Mesenchymal stem cell (in vitro differentiated cells and primary cell): ENCODE measurements around the gene TAGLN3.
A peak's percentile ranks its signal among the peaks of the same experiment; 100 is the strongest.

ENCODE experiments used
- DNase-seq: peaks from one replicate; pipeline ENCODE4 v3.0.0-alpha.2; 2013
- H2AFZ ChIP-seq: one replicate; pipeline ENCODE4 v1.6.1; 2013; ENCODE audit warnings: low read depth, mild to moderate bottlenecking, control low read depth, inconsistent platforms, low read length, moderate library complexity
- H2AK5ac ChIP-seq: 2 replicates; pipeline ENCODE4 v1.6.1; 2013; ENCODE audit warnings: low read length, moderate library complexity, mild to moderate bottlenecking, inconsistent platforms; ENCODE audit not compliant: severe bottlenecking
- H2BK120ac ChIP-seq: one replicate; pipeline ENCODE4 v1.6.1; 2013; ENCODE audit warnings: low read depth, mild to moderate bottlenecking, inconsistent platforms, low read length, moderate library complexity
- H2BK12ac ChIP-seq, 2 experiments: one replicate each; pipeline ENCODE4 v1.6.1; 2013; ENCODE audit warnings: inconsistent platforms in 2 of 2, low read length in 2 of 2, mild to moderate bottlenecking in 2 of 2, moderate library complexity in 2 of 2, control low read depth in 1 of 2
- H2BK15ac ChIP-seq: one replicate; pipeline ENCODE4 v1.6.1; 2013; ENCODE audit warnings: mild to moderate bottlenecking, low read depth, inconsistent platforms; ENCODE audit not compliant: poor library complexity, severe bottlenecking
- H2BK5ac ChIP-seq: 2 replicates; pipeline ENCODE4 v1.6.1; 2013; ENCODE audit warnings: low read depth, mild to moderate bottlenecking, low read length, control low read depth, inconsistent platforms; ENCODE audit not compliant: poor library complexity, severe bottlenecking
- H3K14ac ChIP-seq, 2 experiments: one replicate each; pipeline ENCODE4 v1.6.1; 2013; ENCODE audit warnings: inconsistent platforms in 2 of 2, low read length in 2 of 2, control low read depth in 1 of 2, mild to moderate bottlenecking in 1 of 2, moderate library complexity in 1 of 2
- H3K18ac ChIP-seq, 2 experiments: one replicate each; pipeline ENCODE4 v1.6.1; 2013; ENCODE audit warnings: inconsistent platforms in 2 of 2, low read length in 2 of 2, control low read depth in 1 of 2, low read depth in 1 of 2, mild to moderate bottlenecking in 1 of 2
- H3K23ac ChIP-seq, 2 experiments: one replicate each; pipeline ENCODE4 v1.6.1; 2013; ENCODE audit warnings: inconsistent platforms in 2 of 2, low read length in 2 of 2, mild to moderate bottlenecking in 2 of 2, moderate library complexity in 2 of 2, control low read depth in 1 of 2
- H3K27ac ChIP-seq: 2 replicates; pipeline ENCODE4 v1.5.1; 2013; ENCODE audit warnings: mild to moderate bottlenecking, moderate library complexity, low read length, control low read depth, inconsistent platforms; ENCODE audit not compliant: poor library complexity, severe bottlenecking
- H3K27me3 ChIP-seq, 2 experiments: 2 replicates each; pipeline versions ENCODE4 v1.6.1 to v1.7.0; 2013; ENCODE audit warnings: low read length in 2 of 2, mild to moderate bottlenecking in 2 of 2, moderate library complexity in 2 of 2, control low read depth in 1 of 2, inconsistent platforms in 1 of 2; ENCODE audit not compliant: control insufficient read depth in 1 of 2, insufficient read depth in 1 of 2
- H3K36me3 ChIP-seq, 2 experiments: 2 replicates each; pipeline versions ENCODE4 v1.6.1 to v1.7.0; 2013; ENCODE audit warnings: low read length in 2 of 2, control low read depth in 1 of 2, inconsistent platforms in 1 of 2, low read depth in 1 of 2, mild to moderate bottlenecking in 1 of 2; ENCODE audit not compliant: insufficient read depth in 2 of 2, control insufficient read depth in 1 of 2
- H3K4ac ChIP-seq, 2 experiments: one replicate each; pipeline ENCODE4 v1.6.1; 2013; ENCODE audit warnings: inconsistent platforms in 2 of 2, low read length in 2 of 2, mild to moderate bottlenecking in 2 of 2, moderate library complexity in 2 of 2, control low read depth in 1 of 2, low read depth in 1 of 2
- H3K4me1 ChIP-seq: 2 replicates; pipeline ENCODE4 v1.6.1; 2013; ENCODE audit warnings: low read depth, low read length, control low read depth; ENCODE audit not compliant: control insufficient read depth, insufficient read depth
- H3K4me2 ChIP-seq: 2 replicates; pipeline ENCODE4 v1.6.1; 2013; ENCODE audit warnings: low read length, mild to moderate bottlenecking, inconsistent platforms; ENCODE audit not compliant: poor library complexity, severe bottlenecking
- H3K4me3 ChIP-seq, 2 experiments: 2 replicates each; pipeline versions ENCODE4 v1.5.1 to v1.7.0; 2013; ENCODE audit warnings: low read length in 2 of 2, mild to moderate bottlenecking in 2 of 2, control low read depth in 1 of 2, low read depth in 1 of 2; ENCODE audit not compliant: insufficient read depth in 1 of 2
- H3K79me1 ChIP-seq: replicated peaks from 2 replicates; pipeline ENCODE4 v1.6.1; 2013; ENCODE audit warnings: mild to moderate bottlenecking, control low read depth, low read length, inconsistent platforms; ENCODE audit not compliant: poor library complexity, severe bottlenecking
- H3K9ac ChIP-seq: 2 replicates; pipeline ENCODE4 v1.7.0; 2013; ENCODE audit warnings: mild to moderate bottlenecking, low read length, moderate library complexity
- H3K9me3 ChIP-seq: 2 replicates; pipeline ENCODE4 v1.7.0; 2013; ENCODE audit warnings: mild to moderate bottlenecking, low read length; ENCODE audit not compliant: control insufficient read depth
- H4K8ac ChIP-seq: one replicate; pipeline ENCODE4 v1.6.1; 2013; ENCODE audit warnings: inconsistent platforms, mild to moderate bottlenecking, low read length, moderate library complexity
- H4K91ac ChIP-seq: one replicate; pipeline ENCODE4 v1.6.1; 2013; ENCODE audit warnings: mild to moderate bottlenecking, low read length, inconsistent platforms
- WGBS: methylation state at CpG from one replicate; pipeline ENCODE4 v1.1.7; 2013; ENCODE audit warnings: mixed read lengths; 5-methylcytosine and 5-hydroxymethylcytosine counted together

Gene TAGLN3

DNA sequence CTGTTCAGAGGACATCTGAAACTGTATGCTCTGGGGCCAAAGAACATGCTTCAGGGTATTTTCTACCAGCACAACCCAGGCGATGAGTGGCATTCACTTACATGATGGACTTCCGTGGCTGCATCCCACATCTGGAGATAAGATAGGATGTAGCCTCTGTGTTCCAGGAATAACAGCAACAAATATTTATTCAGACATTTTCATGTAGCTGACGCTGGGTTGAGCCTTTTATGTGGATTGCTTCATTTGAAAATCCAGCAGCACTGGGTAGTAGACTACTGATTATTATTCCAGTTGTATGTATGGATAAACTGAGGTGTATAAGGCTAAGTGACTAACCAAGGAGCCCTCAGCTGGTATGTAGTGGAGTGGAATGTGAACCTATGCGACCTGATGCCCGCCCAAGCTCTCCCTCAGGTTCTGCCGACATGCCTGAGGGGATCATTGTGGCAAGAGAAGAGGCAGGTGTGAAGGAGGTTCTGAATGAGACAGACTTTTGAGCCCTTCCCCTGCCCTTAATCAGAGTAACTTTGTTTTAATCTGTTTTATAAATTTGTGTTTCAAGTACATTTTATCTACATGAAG, 45.8 kb upstream of the TAGLN3 start:
- H2BK12ac ChIP-seq = no peak overlapping the region
- no peak overlapping the region for H4K8ac ChIP-seq
- H3K4ac ChIP-seq = no peak overlapping the region
- no peak overlapping the region for H3K4me3 ChIP-seq
- 92% methylated on average over 6 of the region's 6 CpGs for WGBS
- H3K9me3 ChIP-seq = no peaks in the 10 kb centered on the region
- peaks cover 21 to 78% of the 10 kb centered on the region in 2 experiments for H3K36me3 ChIP-seq
- no peak overlapping the region for H2BK120ac ChIP-seq
- no peak overlapping the region for H2BK5ac ChIP-seq
- H2AFZ ChIP-seq = no peak overlapping the region
- H2BK15ac ChIP-seq = no peak overlapping the region
- H4K91ac ChIP-seq = no peak overlapping the region
- H3K23ac ChIP-seq = no peak overlapping the region
- H3K4me1 ChIP-seq = no peaks in the 10 kb centered on the region
- H3K27me3 ChIP-seq = no peaks in the 10 kb centered on the region
- no peak overlapping the region for H3K9ac ChIP-seq
- no peak overlapping the region for H3K27ac ChIP-seq
- no peak overlapping the region for H3K4me2 ChIP-seq
- peaks cover 8% of the 10 kb centered on the region for H3K79me1 ChIP-seq
- H3K18ac ChIP-seq = no peak overlapping the region
- H2AK5ac ChIP-seq = no peak overlapping the region
- H3K14ac ChIP-seq = peak overlapping the region in 1 of 2 experiments; percentile 46
- no peak for DNase-seq

DNA sequence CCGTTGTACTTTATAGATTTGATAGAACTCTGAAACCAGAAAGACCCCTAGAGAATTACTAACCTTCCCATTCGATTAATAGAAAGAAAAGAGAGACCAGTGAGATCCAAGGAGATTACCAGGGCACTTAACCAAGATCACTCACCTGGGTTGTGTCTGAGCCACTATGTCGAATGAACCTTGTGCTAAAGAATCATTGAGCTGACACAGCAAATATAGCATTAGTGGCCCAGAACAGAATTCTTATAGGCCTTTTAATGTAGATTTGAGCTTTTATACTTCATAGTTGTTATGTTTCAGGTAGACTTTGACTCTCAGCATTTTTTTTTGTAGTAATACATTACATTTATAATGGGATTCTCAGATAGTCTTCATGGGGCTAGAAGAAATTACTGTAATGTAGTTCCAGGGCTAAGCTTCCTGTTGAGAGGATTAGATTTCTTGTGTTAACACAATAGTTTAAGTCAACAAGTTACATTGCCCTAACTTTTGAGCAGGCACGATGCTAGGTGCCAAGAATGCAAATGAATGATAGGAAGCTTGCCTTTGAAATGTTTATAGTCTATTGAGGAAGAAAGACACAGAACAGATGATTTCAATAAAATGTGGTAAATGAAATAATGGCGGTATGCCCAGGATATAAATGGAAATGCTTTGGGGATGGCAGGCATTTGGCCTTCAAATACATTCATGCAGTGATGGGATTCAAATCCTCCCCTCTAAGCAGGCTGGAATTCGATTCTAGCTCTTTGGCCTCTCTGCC, 44.3 kb upstream of the TAGLN3 start:
- Histone ChIP-seq H2AK5ac (no peak overlapping the region), H3K36me3 (peaks cover 17 to 77% of the 10 kb centered on the region in 2 experiments), H3K9me3 (no peaks in the 10 kb centered on the region), H4K8ac (no peak overlapping the region), H4K91ac (no peak overlapping the region), H3K27ac (no peak overlapping the region), H3K14ac (no peak overlapping the region), H3K79me1 (peaks cover 7% of the 10 kb centered on the region), H2BK15ac (no peak overlapping the region), H2AFZ (no peak overlapping the region), H3K4me3 (no peak overlapping the region), H3K4ac (no peak overlapping the region), H2BK12ac (no peak overlapping the region), H3K18ac (no peak overlapping the region), H3K4me1 (no peaks in the 10 kb centered on the region), H2BK5ac (no peak overlapping the region), H3K4me2 (no peak overlapping the region), H3K9ac (no peak overlapping the region), H3K23ac (no peak overlapping the region), H2BK120ac (no peak overlapping the region), H3K27me3 (no peaks in the 10 kb centered on the region)
- WGBS = 85% methylated on average over 5 of the region's 6 CpGs
- DNase-seq = no peak

DNA sequence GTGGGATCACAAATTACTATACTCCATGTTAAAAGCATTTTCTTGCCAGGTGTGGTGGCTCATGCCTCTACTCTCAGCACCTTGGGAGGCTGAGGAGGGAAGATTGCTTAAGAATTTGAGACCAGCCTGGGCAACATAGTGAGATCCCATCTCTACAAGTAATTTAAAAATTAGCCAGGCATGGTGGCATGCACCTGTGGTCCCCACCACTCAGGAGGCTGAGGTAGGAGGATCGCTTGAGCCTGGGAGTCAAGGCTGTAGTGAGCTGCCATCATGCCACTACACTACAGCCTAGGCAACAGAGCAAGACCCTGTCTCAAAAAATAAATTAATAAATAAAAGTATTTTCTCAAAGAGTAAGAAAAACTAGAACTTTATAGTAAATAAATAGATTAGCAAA, 42.8 kb upstream of the TAGLN3 start:
- Histone ChIP-seq H2BK15ac (no peak overlapping the region), H3K9me3 (no peaks in the 10 kb centered on the region), H3K4me2 (no peak overlapping the region), H3K4me1 (no peaks in the 10 kb centered on the region), H2BK120ac (no peak overlapping the region), H2BK12ac (no peak overlapping the region), H2BK5ac (no peak overlapping the region), H3K9ac (no peak overlapping the region), H3K79me1 (peaks cover 5% of the 10 kb centered on the region), H4K91ac (no peak overlapping the region), H3K27me3 (no peaks in the 10 kb centered on the region), H4K8ac (no peak overlapping the region), H3K18ac (no peak overlapping the region), H3K27ac (no peak overlapping the region), H2AFZ (no peak overlapping the region), H3K36me3 (peaks cover 17 to 75% of the 10 kb centered on the region in 2 experiments), H3K4me3 (no peak overlapping the region), H3K23ac (no peak overlapping the region), H3K4ac (no peak overlapping the region), H3K14ac (no peak overlapping the region), H2AK5ac (no peak overlapping the region)
- 100% methylated on average over 1 of the region's 1 CpG for WGBS
- DNase-seq = no peak

DNA sequence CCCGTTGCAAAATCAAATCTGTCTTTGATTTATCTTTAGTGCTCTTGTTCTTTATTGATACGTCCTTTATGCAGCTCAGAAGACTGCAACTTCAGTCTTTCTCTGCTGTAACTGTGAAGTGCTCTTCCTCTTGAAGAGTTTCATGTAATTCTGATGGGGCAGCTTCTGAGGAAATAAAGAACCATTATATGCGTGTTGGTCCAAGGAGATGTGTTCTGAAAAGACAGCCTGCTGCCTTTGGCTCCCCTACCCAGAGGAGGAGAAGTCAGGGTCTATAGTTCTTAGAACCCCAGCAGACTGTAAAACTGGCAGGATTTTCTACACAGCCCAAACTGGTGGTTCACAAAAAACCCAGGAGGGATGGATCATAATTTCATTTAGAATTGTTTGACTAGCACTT, 42.3 kb upstream of the TAGLN3 start:
- Histone ChIP-seq H3K27ac (no peak overlapping the region), H3K4ac (no peak overlapping the region), H3K4me2 (no peak overlapping the region), H2AK5ac (no peak overlapping the region), H3K4me3 (no peak overlapping the region), H3K27me3 (no peaks in the 10 kb centered on the region), H3K23ac (no peak overlapping the region), H4K8ac (no peak overlapping the region), H3K14ac (no peak overlapping the region), H2BK15ac (no peak overlapping the region), H4K91ac (no peak overlapping the region), H2BK12ac (no peak overlapping the region), H3K4me1 (no peaks in the 10 kb centered on the region), H3K79me1 (peaks cover 5% of the 10 kb centered on the region), H2AFZ (no peak overlapping the region), H3K9me3 (no peaks in the 10 kb centered on the region), H3K9ac (no peak overlapping the region), H2BK5ac (no peak overlapping the region), H3K36me3 (peaks cover 17 to 71% of the 10 kb centered on the region in 2 experiments), H3K18ac (no peak overlapping the region), H2BK120ac (no peak overlapping the region)
- no peak for DNase-seq
- 100% methylated on average over 3 of the region's 3 CpGs for whole genome bisulfite sequencing
